ENCODE data around the gene KCNQ4. TPM values are rescaled to one million over a fixed set of nuclear protein-coding genes. Genes with fewer than 3 reads are reported as not detected.

Gene KCNQ4
- 7.2 TPM for total RNA-seq

DNA sequence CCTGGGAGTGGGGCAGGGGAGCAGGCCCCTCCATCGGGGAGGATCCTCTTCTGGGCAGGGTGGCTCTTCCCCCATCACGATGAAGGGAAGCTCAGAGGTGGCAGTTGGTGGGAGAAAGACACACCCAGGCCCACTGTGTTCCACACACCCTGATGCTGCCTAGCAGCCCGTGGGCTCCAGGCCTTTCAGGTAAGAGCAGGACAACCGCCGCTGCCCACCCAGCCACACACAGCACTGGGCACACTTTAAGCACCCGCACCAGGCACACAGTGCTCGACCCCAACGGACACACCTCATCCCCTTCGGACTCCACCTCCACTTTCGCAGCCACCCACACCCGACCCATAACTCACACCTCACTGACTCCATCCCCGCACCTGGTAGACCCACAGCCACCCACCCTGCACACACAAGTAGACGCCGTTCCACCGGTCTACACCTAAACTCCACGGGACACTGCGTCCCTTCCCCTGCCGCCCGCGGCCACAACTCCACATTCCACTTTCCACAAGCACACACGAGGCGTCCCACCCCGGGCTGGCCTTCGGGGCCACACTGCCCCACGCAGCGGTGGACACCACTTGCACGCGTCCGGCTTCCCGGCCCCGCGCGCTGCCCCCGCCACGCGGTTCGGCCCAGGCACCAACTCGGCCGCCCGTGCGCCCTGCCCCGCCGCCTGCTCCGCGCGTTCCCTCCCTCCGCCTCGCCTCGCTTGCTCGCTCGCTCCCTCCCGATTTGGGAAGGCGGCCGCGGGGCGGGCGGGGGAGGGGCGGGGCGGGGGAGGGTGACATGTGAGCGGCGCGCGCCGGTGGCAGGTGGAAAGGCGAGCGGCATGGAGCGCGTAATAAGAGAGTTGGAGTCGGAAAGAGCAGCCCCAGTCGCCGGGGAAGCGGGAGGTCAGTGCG is at the start of gene KCNQ4:
KCNQ4 (plus strand) TSS at position 787 of the 905 bp plus-strand sequence. CDS start 307 bp downstream, outside the sequence.

DNA sequence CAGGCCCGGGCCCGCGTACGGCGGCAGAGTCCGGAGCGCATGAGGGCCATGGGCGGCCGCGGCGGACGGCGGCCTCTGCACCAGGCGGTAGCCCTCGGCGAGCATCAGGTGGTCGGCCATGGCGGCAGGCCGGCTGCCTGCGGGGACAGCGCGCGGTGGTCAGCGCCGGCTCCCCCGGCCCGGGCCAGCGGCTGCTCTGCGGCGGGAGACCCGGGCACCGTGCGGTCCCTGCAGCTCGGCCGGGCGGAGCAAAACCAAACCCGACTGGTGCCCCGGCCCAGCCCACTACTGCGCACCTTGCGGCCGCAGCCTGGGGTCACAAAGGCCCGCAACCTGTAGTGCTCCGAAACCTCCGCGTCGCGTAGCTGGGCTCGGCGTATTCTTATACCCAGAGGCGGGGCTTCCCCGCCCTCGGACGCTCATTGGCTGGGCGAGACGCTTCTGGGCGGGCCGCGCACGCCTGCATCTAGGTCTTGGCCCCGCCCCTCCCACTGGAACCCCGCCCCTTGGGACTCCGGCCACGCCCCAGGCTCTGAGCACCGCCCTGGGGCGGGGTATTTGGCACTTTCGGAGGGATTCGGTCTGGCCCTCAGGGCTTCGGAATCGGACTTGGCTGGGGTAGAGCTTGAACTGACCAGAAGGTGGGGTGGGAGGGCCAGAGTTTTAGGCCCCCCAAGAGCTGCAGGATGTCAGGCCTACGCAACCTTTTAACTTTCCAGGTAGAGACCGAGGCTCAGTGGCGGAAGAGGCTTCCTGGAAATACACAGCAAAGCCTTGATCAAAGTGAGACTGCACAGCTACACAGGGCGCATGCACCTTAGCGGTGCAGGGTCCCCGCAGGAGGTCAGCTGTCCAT is 78.6 kb downstream of the KCNQ4 start, which contains the start of gene CITED4:
CITED4 (minus strand) TSS at position 356 of the 856 bp plus-strand sequence; CDS start at position 120, 236 bp downstream.

Other genes starting within 250 kb of the KCNQ4 start
- 28.6 TPM for gene RIMS3, start 118.1 kb upstream of the KCNQ4 start, total RNA-seq
- 58.9 TPM for gene NFYC, start 92.1 kb upstream of the KCNQ4 start, total RNA-seq
- 11.2 TPM for gene CITED4, start 78.6 kb downstream of the KCNQ4 start, total RNA-seq
- 31.7 TPM for gene CTPS1, start 195.9 kb downstream of the KCNQ4 start, total RNA-seq
- gene SLFNL1, start 237.9 kb downstream of the KCNQ4 start, total RNA-seq = 0.82 TPM